ENCODE results near the gene CFAP46.

DNA sequence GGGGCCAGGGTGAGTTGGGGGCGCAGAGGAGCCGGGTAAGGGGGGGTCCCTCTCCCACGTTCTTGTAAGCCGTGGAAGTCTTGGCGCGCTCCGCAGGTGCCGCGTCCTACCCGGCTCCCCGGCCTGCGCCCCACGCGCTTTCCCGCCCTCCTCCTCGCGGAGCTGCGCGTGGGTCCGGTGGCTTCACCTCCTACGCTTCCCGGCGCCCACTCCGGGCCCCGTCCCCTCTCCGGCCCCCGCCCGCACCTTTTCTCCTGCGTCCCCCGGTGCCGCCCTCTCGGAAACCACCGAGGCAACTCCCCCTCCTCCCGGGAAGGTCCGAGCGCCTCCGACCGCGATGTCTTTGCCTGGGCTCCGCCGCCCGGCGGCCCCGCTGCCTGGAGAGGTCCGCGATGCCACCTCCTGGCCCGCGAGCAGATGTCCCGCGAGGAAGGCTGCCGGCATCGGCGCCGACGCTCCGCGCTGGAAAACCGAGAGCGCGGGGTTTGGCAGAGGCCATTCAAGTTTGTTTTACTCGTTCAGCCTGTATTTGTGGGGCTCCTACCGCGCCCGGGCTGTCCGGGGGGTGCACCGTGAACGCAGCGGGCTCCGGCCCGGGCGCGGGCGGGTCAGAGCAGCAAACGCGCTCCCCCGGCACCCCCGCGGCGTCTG, 154.1 kb downstream of the CFAP46 start:
- no peak for TF ChIP-seq POLR2A (IDR thresholded peaks at IDR 0.05)
- TF ChIP-seq, protein P1, sequence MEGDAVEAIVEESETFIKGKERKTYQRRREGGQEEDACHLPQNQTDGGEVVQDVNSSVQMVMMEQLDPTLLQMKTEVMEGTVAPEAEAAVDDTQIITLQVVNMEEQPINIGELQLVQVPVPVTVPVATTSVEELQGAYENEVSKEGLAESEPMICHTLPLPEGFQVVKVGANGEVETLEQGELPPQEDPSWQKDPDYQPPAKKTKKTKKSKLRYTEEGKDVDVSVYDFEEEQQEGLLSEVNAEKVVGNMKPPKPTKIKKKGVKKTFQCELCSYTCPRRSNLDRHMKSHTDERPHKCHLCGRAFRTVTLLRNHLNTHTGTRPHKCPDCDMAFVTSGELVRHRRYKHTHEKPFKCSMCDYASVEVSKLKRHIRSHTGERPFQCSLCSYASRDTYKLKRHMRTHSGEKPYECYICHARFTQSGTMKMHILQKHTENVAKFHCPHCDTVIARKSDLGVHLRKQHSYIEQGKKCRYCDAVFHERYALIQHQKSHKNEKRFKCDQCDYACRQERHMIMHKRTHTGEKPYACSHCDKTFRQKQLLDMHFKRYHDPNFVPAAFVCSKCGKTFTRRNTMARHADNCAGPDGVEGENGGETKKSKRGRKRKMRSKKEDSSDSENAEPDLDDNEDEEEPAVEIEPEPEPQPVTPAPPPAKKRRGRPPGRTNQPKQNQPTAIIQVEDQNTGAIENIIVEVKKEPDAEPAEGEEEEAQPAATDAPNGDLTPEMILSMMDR (IDR thresholded peaks at IDR 0.05): peak in 3 of 6 experiments; percentile 5 to 17 (median 10)

All from esophagus squamous epithelium (tissue), 4 donors.